Stomach (tissue), 4 donors: ENCODE data around the gene EIF4A3.

Experiments
- POLR2A ChIP-seq, 4 donors: fragments of 450-650 bp; IDR thresholded peaks; one replicate each; pipeline ENCODE4 v1.6.1; 2016; ENCODE audit warnings: antibody characterized with exemption in 4 of 4, control low read depth in 2 of 4, mild to moderate bottlenecking in 1 of 4, moderate library complexity in 1 of 4
- TF ChIP-seq, protein P1 (sequence below), 7 experiments: fragments of 450-650 bp in 4 of 7; fragments of 200-600 bp in 3 of 7; sonication (generic) in 3 of 7; IDR thresholded peaks; one replicate each; pipeline ENCODE4 v1.5.1; 2016 to 2019; ENCODE audit warnings: antibody characterized with exemption in 7 of 7, control low read depth in 2 of 7, mild to moderate bottlenecking in 1 of 7

- TF ChIP-seq POLR2A (IDR thresholded peaks at IDR 0.05), result no peak
- TF ChIP-seq, protein P1, sequence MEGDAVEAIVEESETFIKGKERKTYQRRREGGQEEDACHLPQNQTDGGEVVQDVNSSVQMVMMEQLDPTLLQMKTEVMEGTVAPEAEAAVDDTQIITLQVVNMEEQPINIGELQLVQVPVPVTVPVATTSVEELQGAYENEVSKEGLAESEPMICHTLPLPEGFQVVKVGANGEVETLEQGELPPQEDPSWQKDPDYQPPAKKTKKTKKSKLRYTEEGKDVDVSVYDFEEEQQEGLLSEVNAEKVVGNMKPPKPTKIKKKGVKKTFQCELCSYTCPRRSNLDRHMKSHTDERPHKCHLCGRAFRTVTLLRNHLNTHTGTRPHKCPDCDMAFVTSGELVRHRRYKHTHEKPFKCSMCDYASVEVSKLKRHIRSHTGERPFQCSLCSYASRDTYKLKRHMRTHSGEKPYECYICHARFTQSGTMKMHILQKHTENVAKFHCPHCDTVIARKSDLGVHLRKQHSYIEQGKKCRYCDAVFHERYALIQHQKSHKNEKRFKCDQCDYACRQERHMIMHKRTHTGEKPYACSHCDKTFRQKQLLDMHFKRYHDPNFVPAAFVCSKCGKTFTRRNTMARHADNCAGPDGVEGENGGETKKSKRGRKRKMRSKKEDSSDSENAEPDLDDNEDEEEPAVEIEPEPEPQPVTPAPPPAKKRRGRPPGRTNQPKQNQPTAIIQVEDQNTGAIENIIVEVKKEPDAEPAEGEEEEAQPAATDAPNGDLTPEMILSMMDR (IDR thresholded peaks at IDR 0.05), result no peak
Observed at GRCh38 chr17:80118601-80119270, 28.2 kb downstream of the EIF4A3 start.
